HFFc6 (cell line): ENCODE data around the gene NRG2. TPM values are rescaled to one million over a fixed set of nuclear protein-coding genes. Genes with fewer than 3 reads are reported as not detected.

Experiments
- DNase-seq: peaks from one replicate; pipeline ENCODE4 v3.0.0-alpha.2; 2018
- H3K27ac Mint-ChIP-seq: 2 replicates; pipeline ENCODE4 v1.8.0; 2020; ENCODE audit warnings: mild to moderate bottlenecking, mixed read lengths
- H3K27me3 Mint-ChIP-seq: 2 replicates; pipeline ENCODE4 v1.8.0; 2021; ENCODE audit warnings: mild to moderate bottlenecking, moderate library complexity, mixed read lengths; ENCODE audit not compliant: insufficient read depth
- H3K36me3 Mint-ChIP-seq: 2 replicates; pipeline ENCODE4 v1.8.0; 2021; ENCODE audit warnings: low read depth, mixed read lengths
- H3K4me1 Mint-ChIP-seq: 2 replicates; pipeline ENCODE4 v1.8.0; 2020; ENCODE audit warnings: low read depth, mixed read lengths
- H3K4me3 Mint-ChIP-seq: 2 replicates; pipeline ENCODE4 v1.8.0; 2020; ENCODE audit warnings: mild to moderate bottlenecking, moderate library complexity, mixed read lengths
- H3K9me3 Mint-ChIP-seq: 2 replicates; pipeline ENCODE4 v1.8.0; 2020; ENCODE audit warnings: mild to moderate bottlenecking, mixed read lengths
- CTCF ChIP-seq: fragments of 200-600 bp; sonication (generic); IDR thresholded peaks from 2 replicates; pipeline ENCODE4 v1.5.0; 2021; ENCODE audit warnings: antibody characterized with exemption, mild to moderate bottlenecking
- total RNA-seq, 6 experiments: library from RNA; stranded (reverse); fragmentation: NEBNext Ultra II Directional; extraction: Animal tissue kit (Norgen Biotek cat#: 25700); gene quantifications; 2 replicates in 1 of 6; 3 replicates in 5 of 6; pipeline ENCODE4 v1.2.3, GENCODE V29; 2021

Gene NRG2
- total RNA-seq, 6 experiments from 2014 or later, result 0.11 to 0.35 (median 0.19) TPM; not detected in 1

GRCh38 chr5:139875957-139876356 is 167.1 kb downstream of the NRG2 start:
- no peak overlapping the region for H3K4me3 Mint-ChIP-seq
- no peak for TF ChIP-seq CTCF
- no peaks in the 10 kb centered on the region for H3K4me1 Mint-ChIP-seq
- H3K27ac Mint-ChIP-seq, result no peak overlapping the region
- no peaks in the 10 kb centered on the region for H3K36me3 Mint-ChIP-seq
- H3K9me3 Mint-ChIP-seq, result peaks cover 7% of the 10 kb centered on the region; the same call in 1 of the 2 replicates
- peaks cover 48% of the 10 kb centered on the region for H3K27me3 Mint-ChIP-seq
- no peak for DNase-seq

GRCh38 chr5:139872851-139873794 is 170.0 kb downstream of the NRG2 start:
- DNase-seq, result no peak
- no peak overlapping the region for H3K4me3 Mint-ChIP-seq
- H3K36me3 Mint-ChIP-seq, result no peaks in the 10 kb centered on the region
- TF ChIP-seq CTCF, result no peak
- no peaks in the 10 kb centered on the region for H3K4me1 Mint-ChIP-seq
- H3K27me3 Mint-ChIP-seq, result peaks cover 45% of the 10 kb centered on the region
- H3K9me3 Mint-ChIP-seq, result peaks cover 7% of the 10 kb centered on the region; the same call in 1 of the 2 replicates
- H3K27ac Mint-ChIP-seq, result no peak overlapping the region

- no peaks in the 10 kb centered on the region for H3K4me1 Mint-ChIP-seq
- H3K4me3 Mint-ChIP-seq, result no peak overlapping the region
- H3K36me3 Mint-ChIP-seq, result no peaks in the 10 kb centered on the region
- peak; percentile 30; the same call in 1 of the 2 replicates for TF ChIP-seq CTCF
- peaks cover 7% of the 10 kb centered on the region; the same call in 1 of the 2 replicates for H3K9me3 Mint-ChIP-seq
- no peak for DNase-seq
- H3K27ac Mint-ChIP-seq, result no peak overlapping the region
- peaks cover 44% of the 10 kb centered on the region for H3K27me3 Mint-ChIP-seq
Measured at GRCh38 chr5:139872052-139872766, 170.9 kb downstream of the NRG2 start.

GRCh38 chr5:139871614-139872013 is 171.5 kb downstream of the NRG2 start:
- H3K27ac Mint-ChIP-seq, result no peak overlapping the region
- no peak for DNase-seq
- no peaks in the 10 kb centered on the region for H3K4me1 Mint-ChIP-seq
- H3K27me3 Mint-ChIP-seq, result peaks cover 44% of the 10 kb centered on the region
- H3K36me3 Mint-ChIP-seq, result no peaks in the 10 kb centered on the region
- no peak overlapping the region for H3K4me3 Mint-ChIP-seq
- no peak for TF ChIP-seq CTCF
- peaks cover 7% of the 10 kb centered on the region; the same call in 1 of the 2 replicates for H3K9me3 Mint-ChIP-seq

- no peak for DNase-seq
- no peak for TF ChIP-seq CTCF
- peaks cover 44% of the 10 kb centered on the region for H3K27me3 Mint-ChIP-seq
- H3K4me1 Mint-ChIP-seq, result no peaks in the 10 kb centered on the region
- H3K4me3 Mint-ChIP-seq, result no peak overlapping the region
- H3K9me3 Mint-ChIP-seq, result peaks cover 2% of the 10 kb centered on the region; the same call in 1 of the 2 replicates
- H3K36me3 Mint-ChIP-seq, result no peaks in the 10 kb centered on the region
- H3K27ac Mint-ChIP-seq, result no peak overlapping the region
Measured at GRCh38 chr5:139870677-139871076, 172.4 kb downstream of the NRG2 start.
